GM23338 (cell line): ENCODE measurements around the gene BAG5. TPM values are rescaled to one million over a fixed set of nuclear protein-coding genes. Genes with fewer than 3 reads are reported as not detected.

Experiments
- ATAC-seq: fragments of 200-7000 bp; cut with Tn5 transposase; 3 replicates; pipeline ENCODE4 v1.9.1; 2020
- DNase-seq: peaks from one replicate; pipeline ENCODE4 v3.0.0-alpha.2; 2015; ENCODE audit warnings: low spot score
- H2AFZ ChIP-seq: fragments of 200-600 bp; sonication (generic); 2 replicates; pipeline ENCODE4 v1.8.0; 2016; ENCODE audit warnings: antibody characterized with exemption, mild to moderate bottlenecking, moderate library complexity
- H3F3A ChIP-seq: fragments of 200-600 bp; sonication (generic); replicated peaks from 2 replicates; pipeline ENCODE4 v1.8.0; 2017; ENCODE audit warnings: antibody characterized with exemption, mixed run types, low read depth
- H3K27ac ChIP-seq: fragments of 200-600 bp; sonication (generic); 2 replicates; pipeline ENCODE4 v1.6.1; 2016; ENCODE audit warnings: low read depth
- H3K27me3 ChIP-seq: fragments of 200-600 bp; sonication (generic); 2 replicates; pipeline ENCODE4 v1.8.0; 2016; ENCODE audit warnings: mild to moderate bottlenecking, mixed run types, moderate library complexity; ENCODE audit not compliant: insufficient read depth
- H3K36me3 ChIP-seq: fragments of 200-600 bp; sonication (generic); 2 replicates; pipeline ENCODE4 v1.8.0; 2016; ENCODE audit warnings: mild to moderate bottlenecking; ENCODE audit not compliant: insufficient read depth
- H3K4me1 ChIP-seq: fragments of 200-600 bp; sonication (generic); 2 replicates; pipeline ENCODE4 v1.8.0; 2016; ENCODE audit warnings: mild to moderate bottlenecking, moderate library complexity; ENCODE audit not compliant: insufficient read depth
- H3K4me2 ChIP-seq: fragments of 200-600 bp; sonication (generic); 2 replicates; pipeline ENCODE4 v1.7.1; 2017; ENCODE audit warnings: mixed run types
- H3K4me3 ChIP-seq: fragments of 200-600 bp; sonication (generic); 2 replicates; pipeline ENCODE4 v1.6.1; 2016; ENCODE audit warnings: mixed run types
- H3K79me2 ChIP-seq: fragments of 200-600 bp; sonication (generic); replicated peaks from 2 replicates; pipeline ENCODE4 v1.8.0; 2017; ENCODE audit warnings: mild to moderate bottlenecking; ENCODE audit not compliant: insufficient read depth
- H3K9me2 ChIP-seq: fragments of 200-600 bp; sonication (generic); 2 replicates; pipeline ENCODE4 v1.8.0; 2017; ENCODE audit not compliant: insufficient read depth
- H4K20me1 ChIP-seq: fragments of 200-600 bp; sonication (generic); replicated peaks from 2 replicates; pipeline ENCODE4 v1.8.0; 2017; ENCODE audit warnings: mild to moderate bottlenecking; ENCODE audit not compliant: insufficient read depth
- H3K27ac Mint-ChIP-seq: 2 replicates; pipeline ENCODE4 v1.8.0; 2020; ENCODE audit warnings: inconsistent platforms, mild to moderate bottlenecking, moderate library complexity, mixed read lengths
- H3K27me3 Mint-ChIP-seq: 3 replicates; pipeline ENCODE4 v1.8.0; 2022; ENCODE audit warnings: low read depth, mild to moderate bottlenecking, moderate library complexity, mixed read lengths, inconsistent platforms; ENCODE audit not compliant: insufficient read depth, poor library complexity
- H3K36me3 Mint-ChIP-seq: 3 replicates; pipeline ENCODE4 v1.8.0; 2021; ENCODE audit warnings: low read depth, mild to moderate bottlenecking, inconsistent platforms, moderate library complexity, mixed read lengths
- H3K4me1 Mint-ChIP-seq: 3 replicates; pipeline ENCODE4 v1.8.0; 2020; ENCODE audit warnings: mild to moderate bottlenecking, inconsistent platforms, mixed read lengths
- H3K4me3 Mint-ChIP-seq: 3 replicates; pipeline ENCODE4 v1.8.0; 2021; ENCODE audit warnings: moderate library complexity, mild to moderate bottlenecking, inconsistent platforms, mixed read lengths
- H3K9me3 Mint-ChIP-seq: 3 replicates; pipeline ENCODE4 v1.8.0; 2020; ENCODE audit warnings: moderate library complexity, mild to moderate bottlenecking, inconsistent platforms, mixed read lengths
- CREB1 ChIP-seq: fragments of 250-450 bp; sonication (Bioruptor Pico); IDR thresholded peaks from 2 replicates; pipeline ENCODE4 v1.5.0; 2020; ENCODE audit warnings: low read depth, mild to moderate bottlenecking, moderate library complexity
- EZH2phosphoT487 ChIP-seq: fragments of 200-600 bp; sonication (generic); IDR thresholded peaks from one replicate; pipeline ENCODE4 v1.8.1; 2018; ENCODE audit warnings: antibody characterized with exemption; ENCODE audit not compliant: unreplicated experiment
- JUNB ChIP-seq: IDR thresholded peaks from one replicate; pipeline ENCODE4 v1.6.1; 2016; ENCODE audit warnings: antibody characterized with exemption; ENCODE audit not compliant: unreplicated experiment
- NANOG ChIP-seq: IDR thresholded peaks from 2 replicates; pipeline ENCODE4 v1.6.1; 2016; ENCODE audit warnings: antibody characterized with exemption, borderline replicate concordance
- POLR2AphosphoS5 ChIP-seq: IDR thresholded peaks from 2 replicates; pipeline ENCODE4 v1.6.1; 2016; ENCODE audit warnings: antibody characterized with exemption, low read depth
- ZNF331 ChIP-seq: fragments of 250-450 bp; sonication (Bioruptor Pico); IDR thresholded peaks from 2 replicates; pipeline ENCODE4 v1.5.0; 2020; ENCODE audit warnings: low read depth, mild to moderate bottlenecking, moderate library complexity
- polyA plus RNA-seq: library from polyadenylated mRNA; unstranded; fragments of >200 nt; fragmentation: Nextera tagmentation; extraction: Ambion mirVana; gene quantifications from 2 replicates; pipeline ENCODE4 v1.2.1, GENCODE V29; 2016
- total RNA-seq: library from RNA; depleted of rRNA; stranded (reverse); fragments of >200 nt; shearing (Covaris generic); gene quantifications from 2 replicates; pipeline ENCODE4 v1.2.3, GENCODE V29; 2014
- TF ChIP-seq, protein P1 (sequence below): fragments of 250-450 bp; sonication (Bioruptor Pico); IDR thresholded peaks from 2 replicates; pipeline ENCODE4 v1.5.0; 2020; ENCODE audit warnings: mild to moderate bottlenecking, moderate library complexity
- TF ChIP-seq, protein P2 (sequence below): IDR thresholded peaks from one replicate; pipeline ENCODE4 v1.6.1; 2018; ENCODE audit warnings: antibody characterized with exemption; ENCODE audit not compliant: unreplicated experiment
- TF ChIP-seq, protein P3 (sequence below): IDR thresholded peaks from 2 replicates; pipeline ENCODE4 v1.6.1; 2016; ENCODE audit warnings: antibody characterized with exemption

BAG5 gene
- total and polyA plus RNA-seq, 2 experiments from 2014 or later = 21.1 to 29.2 TPM

DNA sequence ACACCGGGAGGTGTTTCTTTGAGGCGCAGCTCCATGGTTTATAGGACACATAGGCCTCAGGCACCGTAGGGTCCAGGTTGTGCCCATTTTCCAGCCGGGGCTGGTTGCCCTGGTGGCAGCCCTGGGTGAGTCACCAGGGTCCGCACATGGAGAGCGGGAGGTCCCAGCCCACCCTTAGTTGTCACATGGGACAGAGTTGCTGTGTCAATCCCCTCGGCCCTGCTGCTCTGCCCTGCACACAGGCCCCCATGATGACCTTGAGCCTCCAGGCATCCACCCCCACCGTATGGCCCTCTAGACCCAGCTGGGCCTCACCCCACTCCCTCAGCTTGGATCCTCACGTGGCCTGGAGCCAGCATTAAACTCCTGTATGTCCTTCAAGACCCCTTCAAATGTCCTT lies 25.8 kb downstream of the BAG5 start (continued):
- TF ChIP-seq, protein P1, sequence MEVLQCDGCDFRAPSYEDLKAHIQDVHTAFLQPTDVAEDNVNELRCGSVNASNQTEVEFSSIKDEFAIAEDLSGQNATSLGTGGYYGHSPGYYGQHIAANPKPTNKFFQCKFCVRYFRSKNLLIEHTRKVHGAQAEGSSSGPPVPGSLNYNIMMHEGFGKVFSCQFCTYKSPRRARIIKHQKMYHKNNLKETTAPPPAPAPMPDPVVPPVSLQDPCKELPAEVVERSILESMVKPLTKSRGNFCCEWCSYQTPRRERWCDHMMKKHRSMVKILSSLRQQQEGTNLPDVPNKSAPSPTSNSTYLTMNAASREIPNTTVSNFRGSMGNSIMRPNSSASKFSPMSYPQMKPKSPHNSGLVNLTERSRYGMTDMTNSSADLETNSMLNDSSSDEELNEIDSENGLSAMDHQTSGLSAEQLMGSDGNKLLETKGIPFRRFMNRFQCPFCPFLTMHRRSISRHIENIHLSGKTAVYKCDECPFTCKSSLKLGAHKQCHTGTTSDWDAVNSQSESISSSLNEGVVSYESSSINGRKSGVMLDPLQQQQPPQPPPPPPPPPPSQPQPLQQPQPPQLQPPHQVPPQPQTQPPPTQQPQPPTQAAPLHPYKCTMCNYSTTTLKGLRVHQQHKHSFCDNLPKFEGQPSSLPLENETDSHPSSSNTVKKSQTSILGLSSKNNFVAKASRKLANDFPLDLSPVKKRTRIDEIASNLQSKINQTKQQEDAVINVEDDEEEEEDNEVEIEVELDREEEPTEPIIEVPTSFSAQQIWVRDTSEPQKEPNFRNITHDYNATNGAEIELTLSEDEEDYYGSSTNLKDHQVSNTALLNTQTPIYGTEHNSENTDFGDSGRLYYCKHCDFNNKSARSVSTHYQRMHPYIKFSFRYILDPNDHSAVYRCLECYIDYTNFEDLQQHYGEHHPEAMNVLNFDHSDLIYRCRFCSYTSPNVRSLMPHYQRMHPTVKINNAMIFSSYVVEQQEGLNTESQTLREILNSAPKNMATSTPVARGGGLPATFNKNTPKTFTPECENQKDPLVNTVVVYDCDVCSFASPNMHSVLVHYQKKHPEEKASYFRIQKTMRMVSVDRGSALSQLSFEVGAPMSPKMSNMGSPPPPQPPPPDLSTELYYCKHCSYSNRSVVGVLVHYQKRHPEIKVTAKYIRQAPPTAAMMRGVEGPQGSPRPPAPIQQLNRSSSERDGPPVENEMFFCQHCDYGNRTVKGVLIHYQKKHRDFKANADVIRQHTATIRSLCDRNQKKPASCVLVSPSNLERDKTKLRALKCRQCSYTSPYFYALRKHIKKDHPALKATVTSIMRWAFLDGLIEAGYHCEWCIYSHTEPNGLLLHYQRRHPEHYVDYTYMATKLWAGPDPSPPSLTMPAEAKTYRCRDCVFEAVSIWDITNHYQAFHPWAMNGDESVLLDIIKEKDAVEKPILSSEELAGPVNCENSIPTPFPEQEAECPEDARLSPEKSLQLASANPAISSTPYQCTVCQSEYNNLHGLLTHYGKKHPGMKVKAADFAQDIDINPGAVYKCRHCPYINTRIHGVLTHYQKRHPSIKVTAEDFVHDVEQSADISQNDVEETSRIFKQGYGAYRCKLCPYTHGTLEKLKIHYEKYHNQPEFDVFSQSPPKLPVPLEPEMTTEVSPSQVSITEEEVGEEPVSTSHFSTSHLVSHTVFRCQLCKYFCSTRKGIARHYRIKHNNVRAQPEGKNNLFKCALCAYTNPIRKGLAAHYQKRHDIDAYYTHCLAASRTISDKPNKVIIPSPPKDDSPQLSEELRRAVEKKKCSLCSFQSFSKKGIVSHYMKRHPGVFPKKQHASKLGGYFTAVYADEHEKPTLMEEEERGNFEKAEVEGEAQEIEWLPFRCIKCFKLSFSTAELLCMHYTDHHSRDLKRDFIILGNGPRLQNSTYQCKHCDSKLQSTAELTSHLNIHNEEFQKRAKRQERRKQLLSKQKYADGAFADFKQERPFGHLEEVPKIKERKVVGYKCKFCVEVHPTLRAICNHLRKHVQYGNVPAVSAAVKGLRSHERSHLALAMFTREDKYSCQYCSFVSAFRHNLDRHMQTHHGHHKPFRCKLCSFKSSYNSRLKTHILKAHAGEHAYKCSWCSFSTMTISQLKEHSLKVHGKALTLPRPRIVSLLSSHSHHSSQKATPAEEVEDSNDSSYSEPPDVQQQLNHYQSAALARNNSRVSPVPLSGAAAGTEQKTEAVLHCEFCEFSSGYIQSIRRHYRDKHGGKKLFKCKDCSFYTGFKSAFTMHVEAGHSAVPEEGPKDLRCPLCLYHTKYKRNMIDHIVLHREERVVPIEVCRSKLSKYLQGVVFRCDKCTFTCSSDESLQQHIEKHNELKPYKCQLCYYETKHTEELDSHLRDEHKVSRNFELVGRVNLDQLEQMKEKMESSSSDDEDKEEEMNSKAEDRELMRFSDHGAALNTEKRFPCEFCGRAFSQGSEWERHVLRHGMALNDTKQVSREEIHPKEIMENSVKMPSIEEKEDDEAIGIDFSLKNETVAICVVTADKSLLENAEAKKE = no peak
- TF ChIP-seq POLR2AphosphoS5 (no peak), CREB1 (CRISPR knock-in tag) (no peak), NANOG (no peak), ZNF331 (CRISPR knock-in tag) (no peak)

DNA sequence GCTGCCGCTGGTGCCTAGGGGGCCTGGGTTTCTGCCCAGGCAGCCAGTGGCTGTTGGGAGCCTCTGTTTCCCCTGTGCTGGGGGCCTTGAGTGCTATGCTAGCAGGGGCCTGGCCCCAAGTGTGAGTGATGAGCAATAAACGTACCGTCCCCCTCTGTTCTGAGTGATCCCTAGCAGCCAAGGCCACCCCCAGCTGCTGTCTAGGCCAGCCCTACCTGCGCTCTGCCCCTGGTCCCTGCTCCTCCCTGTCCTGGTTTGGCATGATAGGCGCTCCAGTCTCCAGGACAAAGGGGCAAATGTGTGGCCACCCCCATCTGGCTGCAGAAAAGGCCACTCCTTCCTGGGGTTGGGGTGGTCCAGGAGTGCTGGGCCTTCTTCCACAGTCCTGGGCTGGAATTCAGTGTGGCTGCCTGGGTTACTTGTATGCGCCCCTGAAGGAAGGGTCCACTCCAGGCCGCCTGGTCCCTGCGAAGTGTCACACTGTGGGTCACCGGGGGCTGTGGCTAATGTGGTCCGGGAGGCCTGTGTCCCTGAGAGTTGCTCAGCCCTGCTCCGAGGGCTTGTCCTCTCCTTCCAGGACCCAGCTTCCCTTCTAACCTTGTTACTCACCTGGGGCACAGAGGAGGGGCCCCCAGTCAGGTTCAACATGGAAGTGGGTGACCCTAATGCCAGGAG lies 26.4 kb downstream of the BAG5 start:
- peaks cover 6% of the 10 kb centered on the region for H3K79me2 ChIP-seq
- no peaks in the 10 kb centered on the region; the same call in 1 of the 2 replicates for H3K27me3 ChIP-seq
- H3K27ac Mint-ChIP-seq = no peak overlapping the region
- no peak overlapping the region for H3K4me2 ChIP-seq
- ATAC-seq = no peak
- no peak overlapping the region for H3K27ac ChIP-seq
- H4K20me1 ChIP-seq = no peaks in the 10 kb centered on the region; the same call in 1 of the 2 replicates
- no peaks in the 10 kb centered on the region for H3K36me3 Mint-ChIP-seq
- TF ChIP-seq, protein P2, sequence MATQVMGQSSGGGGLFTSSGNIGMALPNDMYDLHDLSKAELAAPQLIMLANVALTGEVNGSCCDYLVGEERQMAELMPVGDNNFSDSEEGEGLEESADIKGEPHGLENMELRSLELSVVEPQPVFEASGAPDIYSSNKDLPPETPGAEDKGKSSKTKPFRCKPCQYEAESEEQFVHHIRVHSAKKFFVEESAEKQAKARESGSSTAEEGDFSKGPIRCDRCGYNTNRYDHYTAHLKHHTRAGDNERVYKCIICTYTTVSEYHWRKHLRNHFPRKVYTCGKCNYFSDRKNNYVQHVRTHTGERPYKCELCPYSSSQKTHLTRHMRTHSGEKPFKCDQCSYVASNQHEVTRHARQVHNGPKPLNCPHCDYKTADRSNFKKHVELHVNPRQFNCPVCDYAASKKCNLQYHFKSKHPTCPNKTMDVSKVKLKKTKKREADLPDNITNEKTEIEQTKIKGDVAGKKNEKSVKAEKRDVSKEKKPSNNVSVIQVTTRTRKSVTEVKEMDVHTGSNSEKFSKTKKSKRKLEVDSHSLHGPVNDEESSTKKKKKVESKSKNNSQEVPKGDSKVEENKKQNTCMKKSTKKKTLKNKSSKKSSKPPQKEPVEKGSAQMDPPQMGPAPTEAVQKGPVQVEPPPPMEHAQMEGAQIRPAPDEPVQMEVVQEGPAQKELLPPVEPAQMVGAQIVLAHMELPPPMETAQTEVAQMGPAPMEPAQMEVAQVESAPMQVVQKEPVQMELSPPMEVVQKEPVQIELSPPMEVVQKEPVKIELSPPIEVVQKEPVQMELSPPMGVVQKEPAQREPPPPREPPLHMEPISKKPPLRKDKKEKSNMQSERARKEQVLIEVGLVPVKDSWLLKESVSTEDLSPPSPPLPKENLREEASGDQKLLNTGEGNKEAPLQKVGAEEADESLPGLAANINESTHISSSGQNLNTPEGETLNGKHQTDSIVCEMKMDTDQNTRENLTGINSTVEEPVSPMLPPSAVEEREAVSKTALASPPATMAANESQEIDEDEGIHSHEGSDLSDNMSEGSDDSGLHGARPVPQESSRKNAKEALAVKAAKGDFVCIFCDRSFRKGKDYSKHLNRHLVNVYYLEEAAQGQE = no peak
- TF ChIP-seq EZH2phosphoT487 (no peak), ZNF331 (CRISPR knock-in tag) (no peak), JUNB (no peak), POLR2AphosphoS5 (no peak)
- TF ChIP-seq, protein P3, sequence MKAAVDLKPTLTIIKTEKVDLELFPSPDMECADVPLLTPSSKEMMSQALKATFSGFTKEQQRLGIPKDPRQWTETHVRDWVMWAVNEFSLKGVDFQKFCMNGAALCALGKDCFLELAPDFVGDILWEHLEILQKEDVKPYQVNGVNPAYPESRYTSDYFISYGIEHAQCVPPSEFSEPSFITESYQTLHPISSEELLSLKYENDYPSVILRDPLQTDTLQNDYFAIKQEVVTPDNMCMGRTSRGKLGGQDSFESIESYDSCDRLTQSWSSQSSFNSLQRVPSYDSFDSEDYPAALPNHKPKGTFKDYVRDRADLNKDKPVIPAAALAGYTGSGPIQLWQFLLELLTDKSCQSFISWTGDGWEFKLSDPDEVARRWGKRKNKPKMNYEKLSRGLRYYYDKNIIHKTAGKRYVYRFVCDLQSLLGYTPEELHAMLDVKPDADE = no peak
- no peak overlapping the region for H3K4me3 ChIP-seq
- H3K9me3 Mint-ChIP-seq = no peaks in the 10 kb centered on the region
- no peaks in the 10 kb centered on the region for H3K36me3 ChIP-seq
- DNase-seq = no peak
- no peaks in the 10 kb centered on the region for H3K4me1 ChIP-seq
- H3K9me2 ChIP-seq = no peaks in the 10 kb centered on the region
- H3K4me3 Mint-ChIP-seq = no peak overlapping the region
- H3K4me1 Mint-ChIP-seq = peaks cover 3% of the 10 kb centered on the region; the same call in 1 of the 3 replicates
- H3F3A ChIP-seq = no peaks in the 10 kb centered on the region
- H2AFZ ChIP-seq = no peak overlapping the region
- peaks cover 10% of the 10 kb centered on the region for H3K27me3 Mint-ChIP-seq
